GM12801 (cell line): ENCODE results near the gene PKD2L1.

Experiments used
- TF ChIP-seq, protein P1 (sequence below): IDR thresholded peaks from one replicate; pipeline ENCODE4 v1.5.1; 2011; ENCODE audit warnings: control low read depth; ENCODE audit not compliant: insufficient read length; ENCODE audit errors: extremely low read depth

PKD2L1 gene

DNA sequence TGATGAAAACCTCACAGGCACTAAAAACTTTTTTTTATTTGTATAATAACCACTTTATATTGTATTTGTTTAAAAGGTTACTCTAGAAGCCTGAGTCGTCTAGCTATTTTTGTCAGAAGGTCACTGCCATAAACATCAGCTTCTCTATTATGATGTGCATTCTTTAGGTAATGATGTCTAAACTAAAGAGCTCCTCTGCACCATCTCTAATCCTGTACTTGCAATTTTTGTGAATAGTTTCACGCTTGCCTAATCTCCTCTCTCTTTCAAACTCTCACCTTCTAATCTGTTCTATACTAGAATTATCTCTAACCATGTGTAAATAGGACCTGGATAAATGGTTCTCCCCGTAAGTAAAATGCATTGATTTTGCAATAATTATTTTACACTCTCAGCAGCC lies 90.2 kb downstream of the PKD2L1 start:
- TF ChIP-seq, protein P1, sequence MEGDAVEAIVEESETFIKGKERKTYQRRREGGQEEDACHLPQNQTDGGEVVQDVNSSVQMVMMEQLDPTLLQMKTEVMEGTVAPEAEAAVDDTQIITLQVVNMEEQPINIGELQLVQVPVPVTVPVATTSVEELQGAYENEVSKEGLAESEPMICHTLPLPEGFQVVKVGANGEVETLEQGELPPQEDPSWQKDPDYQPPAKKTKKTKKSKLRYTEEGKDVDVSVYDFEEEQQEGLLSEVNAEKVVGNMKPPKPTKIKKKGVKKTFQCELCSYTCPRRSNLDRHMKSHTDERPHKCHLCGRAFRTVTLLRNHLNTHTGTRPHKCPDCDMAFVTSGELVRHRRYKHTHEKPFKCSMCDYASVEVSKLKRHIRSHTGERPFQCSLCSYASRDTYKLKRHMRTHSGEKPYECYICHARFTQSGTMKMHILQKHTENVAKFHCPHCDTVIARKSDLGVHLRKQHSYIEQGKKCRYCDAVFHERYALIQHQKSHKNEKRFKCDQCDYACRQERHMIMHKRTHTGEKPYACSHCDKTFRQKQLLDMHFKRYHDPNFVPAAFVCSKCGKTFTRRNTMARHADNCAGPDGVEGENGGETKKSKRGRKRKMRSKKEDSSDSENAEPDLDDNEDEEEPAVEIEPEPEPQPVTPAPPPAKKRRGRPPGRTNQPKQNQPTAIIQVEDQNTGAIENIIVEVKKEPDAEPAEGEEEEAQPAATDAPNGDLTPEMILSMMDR, result no peak

DNA sequence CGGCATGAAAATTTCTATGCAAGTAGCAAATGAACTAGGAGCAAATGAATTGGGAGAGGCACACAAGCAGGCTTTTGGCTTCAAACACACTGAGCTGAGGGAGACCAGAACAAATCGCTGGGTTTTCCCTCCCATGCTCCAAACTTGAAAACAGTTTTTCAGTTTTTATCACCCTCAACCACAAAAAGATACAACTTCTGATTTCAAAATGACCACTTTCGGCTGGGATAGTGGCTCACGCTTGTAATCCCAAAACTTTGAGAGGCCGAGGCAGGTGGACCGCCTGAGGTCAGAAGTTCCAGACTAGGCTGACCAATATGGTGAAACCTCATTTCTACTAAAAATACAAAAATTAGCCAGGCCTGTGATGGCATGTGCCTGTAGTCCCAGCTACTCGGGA lies 91.6 kb downstream of the PKD2L1 start:
- TF ChIP-seq, protein P1, result no peak
